Transverse colon (tissue), 4 donors: ENCODE results near the gene DPF3.

Source experiments
- EP300 ChIP-seq: sonication (generic); formaldehyde crosslinking; IDR thresholded peaks from one replicate; pipeline ENCODE4 v1.6.1; 2017; ENCODE audit warnings: antibody characterized with exemption, low read depth
- POLR2AphosphoS5 ChIP-seq, 3 donors: sonication (generic); formaldehyde crosslinking; IDR thresholded peaks; one replicate each; pipeline ENCODE4 v1.6.1; 2016; ENCODE audit warnings: antibody characterized with exemption in 3 of 3
- TF ChIP-seq, protein P1 (sequence below), 5 experiments: fragments of 200-600 bp in 3 of 5; fragments of 450-650 bp in 2 of 5; sonication (generic) in 3 of 5; IDR thresholded peaks; 1 replicate in 2 of 5; 2 replicates in 3 of 5; pipeline ENCODE4 v1.5.1; 2016 to 2017; ENCODE audit warnings: antibody characterized with exemption in 5 of 5, inconsistent platforms in 3 of 5, mild to moderate bottlenecking in 2 of 5, moderate library complexity in 1 of 5

DNA sequence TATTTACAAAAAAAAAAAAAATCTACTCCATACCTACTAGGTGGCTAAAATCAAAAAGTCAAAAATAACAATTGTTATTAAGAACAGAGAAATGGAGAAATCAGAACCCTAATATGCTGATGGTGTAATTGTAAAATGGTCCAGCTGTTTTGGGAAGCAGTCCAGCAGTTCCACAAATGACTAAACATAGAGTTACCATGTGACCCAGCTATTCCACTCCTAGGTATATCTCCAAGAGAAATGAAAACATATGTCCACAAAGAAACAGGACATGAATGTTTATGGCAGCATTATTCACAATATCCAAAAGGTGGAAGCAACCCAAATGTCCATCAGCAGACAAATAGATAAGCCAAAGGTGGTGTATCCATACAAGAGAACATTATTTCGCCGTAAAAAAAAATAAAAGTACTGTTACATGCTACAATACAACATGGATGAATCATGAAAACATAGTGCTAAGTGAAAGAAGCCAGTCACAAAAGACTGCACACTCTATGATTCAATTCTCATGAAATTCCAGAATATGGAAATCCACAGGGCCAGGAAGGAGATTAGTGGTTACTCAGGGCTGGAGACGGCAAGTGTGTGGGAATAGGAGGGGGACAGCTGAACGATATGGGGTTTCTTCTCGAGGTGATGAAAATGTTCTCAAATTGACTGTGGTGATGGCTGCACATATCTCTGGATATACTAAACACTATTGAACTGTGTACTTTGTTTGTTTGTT, 9.1 kb upstream of the DPF3 start:
- no peak for TF ChIP-seq EP300
- TF ChIP-seq, protein P1, sequence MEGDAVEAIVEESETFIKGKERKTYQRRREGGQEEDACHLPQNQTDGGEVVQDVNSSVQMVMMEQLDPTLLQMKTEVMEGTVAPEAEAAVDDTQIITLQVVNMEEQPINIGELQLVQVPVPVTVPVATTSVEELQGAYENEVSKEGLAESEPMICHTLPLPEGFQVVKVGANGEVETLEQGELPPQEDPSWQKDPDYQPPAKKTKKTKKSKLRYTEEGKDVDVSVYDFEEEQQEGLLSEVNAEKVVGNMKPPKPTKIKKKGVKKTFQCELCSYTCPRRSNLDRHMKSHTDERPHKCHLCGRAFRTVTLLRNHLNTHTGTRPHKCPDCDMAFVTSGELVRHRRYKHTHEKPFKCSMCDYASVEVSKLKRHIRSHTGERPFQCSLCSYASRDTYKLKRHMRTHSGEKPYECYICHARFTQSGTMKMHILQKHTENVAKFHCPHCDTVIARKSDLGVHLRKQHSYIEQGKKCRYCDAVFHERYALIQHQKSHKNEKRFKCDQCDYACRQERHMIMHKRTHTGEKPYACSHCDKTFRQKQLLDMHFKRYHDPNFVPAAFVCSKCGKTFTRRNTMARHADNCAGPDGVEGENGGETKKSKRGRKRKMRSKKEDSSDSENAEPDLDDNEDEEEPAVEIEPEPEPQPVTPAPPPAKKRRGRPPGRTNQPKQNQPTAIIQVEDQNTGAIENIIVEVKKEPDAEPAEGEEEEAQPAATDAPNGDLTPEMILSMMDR (IDR thresholded peaks at IDR 0.05), result no peak
- TF ChIP-seq POLR2AphosphoS5 (IDR thresholded peaks at IDR 0.05), result no peak
